Stimulated activated CD4-positive, alpha-beta T cell treated with anti-CD3 and anti-CD28 coated beads, TNF-alpha, amount 100 ng/mL, for 48 hours (primary cell): Measurements from ENCODE around the gene CYP24A1.

ENCODE experiments used
- DNase-seq, 3 donors: peaks; one replicate each; pipeline ENCODE4 v3.0.0-alpha.2; 2020; ENCODE audit warnings: low read depth in 3 of 3

Gene CYP24A1

GRCh38 chr20:54203281-54203680 lies 29.5 kb upstream of the CYP24A1 start:
- DNase-seq: no peak

- no peak for DNase-seq
Observed at GRCh38 chr20:54201268-54201846, 27.6 kb upstream of the CYP24A1 start.

GRCh38 chr20:54200487-54201267 lies 26.9 kb upstream of the CYP24A1 start:
- DNase-seq: no peak

- DNase-seq: peak; percentile 41 to 52 (median 42)
Observed at GRCh38 chr20:54199721-54200176, 26.0 kb upstream of the CYP24A1 start.

- DNase-seq: no peak
Observed at GRCh38 chr20:54199283-54199682, 25.5 kb upstream of the CYP24A1 start.

- DNase-seq: no peak
Observed at GRCh38 chr20:54197621-54198604, 24.1 kb upstream of the CYP24A1 start.

- DNase-seq: no peak
Observed at GRCh38 chr20:54195483-54196472, 22.0 kb upstream of the CYP24A1 start.

- no peak for DNase-seq
Observed at GRCh38 chr20:54194724-54195438, 21.1 kb upstream of the CYP24A1 start.

GRCh38 chr20:54193817-54194216 lies 20.0 kb upstream of the CYP24A1 start:
- no peak for DNase-seq

GRCh38 chr20:54190217-54190616 lies 16.4 kb upstream of the CYP24A1 start:
- DNase-seq: no peak

GRCh38 chr20:54189630-54190029 lies 15.8 kb upstream of the CYP24A1 start:
- no peak for DNase-seq

GRCh38 chr20:54188132-54188849 lies 14.5 kb upstream of the CYP24A1 start:
- no peak for DNase-seq

- DNase-seq: no peak
Observed at GRCh38 chr20:54184904-54185626, 11.3 kb upstream of the CYP24A1 start.

GRCh38 chr20:54184071-54184470 lies 10.3 kb upstream of the CYP24A1 start:
- no peak for DNase-seq

- no peak for DNase-seq
Observed at GRCh38 chr20:54180931-54181330, 7.1 kb upstream of the CYP24A1 start.

- DNase-seq: no peak
Observed at GRCh38 chr20:54179946-54180345, 6.2 kb upstream of the CYP24A1 start.

GRCh38 chr20:54178256-54178655 lies 4.5 kb upstream of the CYP24A1 start:
- DNase-seq: no peak

GRCh38 chr20:54177378-54177777 lies 3.6 kb upstream of the CYP24A1 start:
- no peak for DNase-seq

- no peak for DNase-seq
Observed at GRCh38 chr20:54176610-54177009, 2.8 kb upstream of the CYP24A1 start.
